ENCODE results near the gene SERTAD1.

The SERTAD1 gene

GRCh38 chr19:40371802-40372122 lies 54.0 kb downstream of the SERTAD1 start:
- Histone ChIP-seq H3K36me3 (peaks cover 40 to 98% (median 95%) of the 10 kb centered on the region in 3 donors), H3K4me3 (no peak overlapping the region), H3K27ac (no peak overlapping the region), H3K27me3 (no peaks in the 10 kb centered on the region), H3K9me3 (no peaks in the 10 kb centered on the region), H3K4me1 (no peaks in the 10 kb centered on the region)
- intact Hi-C loops (cut with DNase I; ENCODE audit: low total_unique reads): no loop called here
- TF ChIP-seq, protein P1, sequence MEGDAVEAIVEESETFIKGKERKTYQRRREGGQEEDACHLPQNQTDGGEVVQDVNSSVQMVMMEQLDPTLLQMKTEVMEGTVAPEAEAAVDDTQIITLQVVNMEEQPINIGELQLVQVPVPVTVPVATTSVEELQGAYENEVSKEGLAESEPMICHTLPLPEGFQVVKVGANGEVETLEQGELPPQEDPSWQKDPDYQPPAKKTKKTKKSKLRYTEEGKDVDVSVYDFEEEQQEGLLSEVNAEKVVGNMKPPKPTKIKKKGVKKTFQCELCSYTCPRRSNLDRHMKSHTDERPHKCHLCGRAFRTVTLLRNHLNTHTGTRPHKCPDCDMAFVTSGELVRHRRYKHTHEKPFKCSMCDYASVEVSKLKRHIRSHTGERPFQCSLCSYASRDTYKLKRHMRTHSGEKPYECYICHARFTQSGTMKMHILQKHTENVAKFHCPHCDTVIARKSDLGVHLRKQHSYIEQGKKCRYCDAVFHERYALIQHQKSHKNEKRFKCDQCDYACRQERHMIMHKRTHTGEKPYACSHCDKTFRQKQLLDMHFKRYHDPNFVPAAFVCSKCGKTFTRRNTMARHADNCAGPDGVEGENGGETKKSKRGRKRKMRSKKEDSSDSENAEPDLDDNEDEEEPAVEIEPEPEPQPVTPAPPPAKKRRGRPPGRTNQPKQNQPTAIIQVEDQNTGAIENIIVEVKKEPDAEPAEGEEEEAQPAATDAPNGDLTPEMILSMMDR (IDR thresholded peaks at IDR 0.05): no peak
- DNase-seq: no peak

All from tibial artery (tissue), 4 donors.